Neural cell (in vitro differentiated cells): Measurements from ENCODE around the gene ZNF276. TPM values are rescaled to one million over a fixed set of nuclear protein-coding genes. Genes with fewer than 3 reads are reported as not detected.

ENCODE experiments used
- H2AFZ ChIP-seq: fragments of 200-600, 300-800 bp; sonication (generic), shearing (Covaris generic); 2 replicates; pipeline ENCODE4 v1.6.0; 2014; ENCODE audit warnings: low read depth, mild to moderate bottlenecking, antibody characterized with exemption, low read length, moderate library complexity
- H3F3A ChIP-seq: fragments of 200-600 bp; shearing (Covaris generic); 2 replicates; pipeline ENCODE4 v1.6.1; 2016; ENCODE audit warnings: mild to moderate bottlenecking, moderate library complexity, mixed read lengths, antibody characterized with exemption, low read length; ENCODE audit not compliant: insufficient read depth, poor library complexity, severe bottlenecking
- H3K27ac ChIP-seq: fragments of 200-600, 300-800 bp; sonication (generic), shearing (Covaris generic); 2 replicates; pipeline ENCODE4 v1.5.1; 2014; ENCODE audit warnings: mild to moderate bottlenecking, low read length, moderate library complexity
- H3K27me3 ChIP-seq: fragments of 300-800, 200-600 bp; sonication (generic), shearing (Covaris generic); 2 replicates; pipeline ENCODE4 v1.6.0; 2014; ENCODE audit warnings: mild to moderate bottlenecking, low read depth, low read length, moderate library complexity; ENCODE audit not compliant: insufficient read depth
- H3K36me3 ChIP-seq: fragments of 300-800, 200-600 bp; sonication (generic), shearing (Covaris generic); 2 replicates; pipeline ENCODE4 v1.5.1; 2014; ENCODE audit warnings: mild to moderate bottlenecking, antibody characterized with exemption, low read length, moderate library complexity; ENCODE audit not compliant: insufficient read depth
- H3K4me2 ChIP-seq: fragments of 300-800, 200-600 bp; sonication (generic), shearing (Covaris generic); 2 replicates; pipeline ENCODE4 v1.6.0; 2014; ENCODE audit warnings: mild to moderate bottlenecking, low read length
- H3K4me3 ChIP-seq: fragments of 300-800, 200-600 bp; sonication (generic), shearing (Covaris generic); 2 replicates; pipeline ENCODE4 v1.5.1; 2014; ENCODE audit warnings: mild to moderate bottlenecking, low read length, moderate library complexity
- H3K79me2 ChIP-seq: fragments of 200-600 bp; shearing (Covaris generic); replicated peaks from 2 replicates; pipeline ENCODE4 v1.6.0; 2014; ENCODE audit warnings: mild to moderate bottlenecking, low read length, moderate library complexity; ENCODE audit not compliant: insufficient read depth
- H3K9ac ChIP-seq: fragments of 300-800, 200-600 bp; sonication (generic), shearing (Covaris generic); 2 replicates; pipeline ENCODE4 v1.6.1; 2016; ENCODE audit warnings: mild to moderate bottlenecking, low read length, mixed read lengths
- H3K9me2 ChIP-seq: fragments of 200-600 bp; shearing (Covaris generic); 2 replicates; pipeline ENCODE4 v1.6.1; 2016; ENCODE audit warnings: mild to moderate bottlenecking, low read length, mixed read lengths; ENCODE audit not compliant: insufficient read depth
- H3K9me3 ChIP-seq: fragments of 200-600, 300-800 bp; sonication (generic), shearing (Covaris generic); 2 replicates; pipeline ENCODE4 v1.6.1; 2016; ENCODE audit warnings: mild to moderate bottlenecking, mixed run types, low read length, moderate library complexity, mixed read lengths
- H4K20me1 ChIP-seq: fragments of 200-600 bp; shearing (Covaris generic); 2 replicates; pipeline ENCODE4 v1.6.1; 2016; ENCODE audit warnings: mild to moderate bottlenecking, mixed run types; ENCODE audit not compliant: insufficient read depth
- EP300 ChIP-seq: fragments of 450-650 bp; conservative IDR thresholded peaks from 2 replicates; pipeline ENCODE4 v1.6.1; 2014; ENCODE audit warnings: antibody characterized with exemption, mild to moderate bottlenecking, moderate library complexity; ENCODE audit not compliant: poor library complexity, severe bottlenecking
- EZH2 ChIP-seq: fragments of 200-600, 300-800 bp; shearing (Covaris generic), sonication (generic); IDR thresholded peaks from 2 replicates; pipeline ENCODE4 v1.6.1; 2014; ENCODE audit warnings: antibody characterized with exemption, low read length, borderline replicate concordance, mild to moderate bottlenecking; ENCODE audit not compliant: insufficient read depth, poor library complexity, severe bottlenecking
- MXI1 ChIP-seq: fragments of 450-650 bp; conservative IDR thresholded peaks from 2 replicates; pipeline ENCODE4 v1.6.1; 2014; ENCODE audit warnings: antibody characterized with exemption, mild to moderate bottlenecking; ENCODE audit not compliant: poor library complexity, severe bottlenecking
- POLR2AphosphoS5 ChIP-seq: IDR thresholded peaks from 2 replicates; pipeline ENCODE4 v1.6.1; 2012
- RAD21 ChIP-seq: fragments of 450-650 bp; conservative IDR thresholded peaks from 2 replicates; pipeline ENCODE4 v1.6.1; 2014; ENCODE audit warnings: antibody characterized with exemption, mild to moderate bottlenecking, moderate library complexity
- SMC3 ChIP-seq: fragments of 450-650 bp; conservative IDR thresholded peaks from 2 replicates; pipeline ENCODE4 v1.6.1; 2014; ENCODE audit warnings: antibody characterized with exemption, mild to moderate bottlenecking, moderate library complexity; ENCODE audit not compliant: poor library complexity
- TAF1 ChIP-seq: IDR thresholded peaks from 2 replicates; pipeline ENCODE4 v1.6.1; 2012; ENCODE audit warnings: low read depth
- polyA plus RNA-seq: library from polyadenylated mRNA; depleted of rRNA; stranded (reverse); fragments of >200 nt; gene quantifications from 2 replicates; pipeline ENCODE4 v1.2.3, GENCODE V29; 2014
- TF ChIP-seq, protein P1 (sequence below): IDR thresholded peaks from 2 replicates; pipeline ENCODE4 v1.6.1; 2012; ENCODE audit warnings: borderline replicate concordance
- TF ChIP-seq, protein P2 (sequence below): fragments of 450-650 bp; IDR thresholded peaks from 2 replicates; pipeline ENCODE4 v1.5.1; 2014; ENCODE audit warnings: antibody characterized with exemption, mild to moderate bottlenecking, moderate library complexity; ENCODE audit not compliant: poor library complexity, severe bottlenecking

The ZNF276 gene
- polyA plus RNA-seq, 1 donor from 2014 or later: 35.4 TPM

DNA sequence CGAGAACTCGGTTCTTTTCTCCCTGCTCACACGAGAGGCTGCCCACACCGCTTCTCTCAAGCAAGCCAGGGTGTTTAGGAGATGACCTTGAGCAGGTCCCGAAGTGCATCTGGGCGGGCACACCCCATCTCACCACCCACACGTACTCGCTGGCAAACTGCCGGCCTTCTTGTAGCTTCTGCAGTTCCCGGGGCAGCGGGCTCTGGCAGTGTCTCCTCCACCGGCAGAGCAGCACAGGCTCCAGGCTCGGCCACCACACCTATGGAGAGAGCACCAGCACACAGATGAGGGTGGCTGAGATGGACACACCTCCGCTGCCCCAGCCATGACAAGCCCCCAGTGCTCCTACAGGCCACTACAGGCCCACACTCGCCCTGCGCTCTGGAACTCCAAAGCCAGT lies 23.5 kb downstream of the ZNF276 start:
- Histone ChIP-seq H3K4me2 (no peak overlapping the region), H3K36me3 (no peaks in the 10 kb centered on the region)
- no peak for TF ChIP-seq POLR2AphosphoS5
- TF ChIP-seq, protein P1, sequence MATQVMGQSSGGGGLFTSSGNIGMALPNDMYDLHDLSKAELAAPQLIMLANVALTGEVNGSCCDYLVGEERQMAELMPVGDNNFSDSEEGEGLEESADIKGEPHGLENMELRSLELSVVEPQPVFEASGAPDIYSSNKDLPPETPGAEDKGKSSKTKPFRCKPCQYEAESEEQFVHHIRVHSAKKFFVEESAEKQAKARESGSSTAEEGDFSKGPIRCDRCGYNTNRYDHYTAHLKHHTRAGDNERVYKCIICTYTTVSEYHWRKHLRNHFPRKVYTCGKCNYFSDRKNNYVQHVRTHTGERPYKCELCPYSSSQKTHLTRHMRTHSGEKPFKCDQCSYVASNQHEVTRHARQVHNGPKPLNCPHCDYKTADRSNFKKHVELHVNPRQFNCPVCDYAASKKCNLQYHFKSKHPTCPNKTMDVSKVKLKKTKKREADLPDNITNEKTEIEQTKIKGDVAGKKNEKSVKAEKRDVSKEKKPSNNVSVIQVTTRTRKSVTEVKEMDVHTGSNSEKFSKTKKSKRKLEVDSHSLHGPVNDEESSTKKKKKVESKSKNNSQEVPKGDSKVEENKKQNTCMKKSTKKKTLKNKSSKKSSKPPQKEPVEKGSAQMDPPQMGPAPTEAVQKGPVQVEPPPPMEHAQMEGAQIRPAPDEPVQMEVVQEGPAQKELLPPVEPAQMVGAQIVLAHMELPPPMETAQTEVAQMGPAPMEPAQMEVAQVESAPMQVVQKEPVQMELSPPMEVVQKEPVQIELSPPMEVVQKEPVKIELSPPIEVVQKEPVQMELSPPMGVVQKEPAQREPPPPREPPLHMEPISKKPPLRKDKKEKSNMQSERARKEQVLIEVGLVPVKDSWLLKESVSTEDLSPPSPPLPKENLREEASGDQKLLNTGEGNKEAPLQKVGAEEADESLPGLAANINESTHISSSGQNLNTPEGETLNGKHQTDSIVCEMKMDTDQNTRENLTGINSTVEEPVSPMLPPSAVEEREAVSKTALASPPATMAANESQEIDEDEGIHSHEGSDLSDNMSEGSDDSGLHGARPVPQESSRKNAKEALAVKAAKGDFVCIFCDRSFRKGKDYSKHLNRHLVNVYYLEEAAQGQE: no peak
- TF ChIP-seq, protein P2, sequence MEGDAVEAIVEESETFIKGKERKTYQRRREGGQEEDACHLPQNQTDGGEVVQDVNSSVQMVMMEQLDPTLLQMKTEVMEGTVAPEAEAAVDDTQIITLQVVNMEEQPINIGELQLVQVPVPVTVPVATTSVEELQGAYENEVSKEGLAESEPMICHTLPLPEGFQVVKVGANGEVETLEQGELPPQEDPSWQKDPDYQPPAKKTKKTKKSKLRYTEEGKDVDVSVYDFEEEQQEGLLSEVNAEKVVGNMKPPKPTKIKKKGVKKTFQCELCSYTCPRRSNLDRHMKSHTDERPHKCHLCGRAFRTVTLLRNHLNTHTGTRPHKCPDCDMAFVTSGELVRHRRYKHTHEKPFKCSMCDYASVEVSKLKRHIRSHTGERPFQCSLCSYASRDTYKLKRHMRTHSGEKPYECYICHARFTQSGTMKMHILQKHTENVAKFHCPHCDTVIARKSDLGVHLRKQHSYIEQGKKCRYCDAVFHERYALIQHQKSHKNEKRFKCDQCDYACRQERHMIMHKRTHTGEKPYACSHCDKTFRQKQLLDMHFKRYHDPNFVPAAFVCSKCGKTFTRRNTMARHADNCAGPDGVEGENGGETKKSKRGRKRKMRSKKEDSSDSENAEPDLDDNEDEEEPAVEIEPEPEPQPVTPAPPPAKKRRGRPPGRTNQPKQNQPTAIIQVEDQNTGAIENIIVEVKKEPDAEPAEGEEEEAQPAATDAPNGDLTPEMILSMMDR: no peak
- no peak for TF ChIP-seq TAF1
- TF ChIP-seq SMC3: no peak
- TF ChIP-seq EZH2: no peak
- TF ChIP-seq MXI1: no peak
- no peak for TF ChIP-seq RAD21
- TF ChIP-seq EP300: no peak

DNA sequence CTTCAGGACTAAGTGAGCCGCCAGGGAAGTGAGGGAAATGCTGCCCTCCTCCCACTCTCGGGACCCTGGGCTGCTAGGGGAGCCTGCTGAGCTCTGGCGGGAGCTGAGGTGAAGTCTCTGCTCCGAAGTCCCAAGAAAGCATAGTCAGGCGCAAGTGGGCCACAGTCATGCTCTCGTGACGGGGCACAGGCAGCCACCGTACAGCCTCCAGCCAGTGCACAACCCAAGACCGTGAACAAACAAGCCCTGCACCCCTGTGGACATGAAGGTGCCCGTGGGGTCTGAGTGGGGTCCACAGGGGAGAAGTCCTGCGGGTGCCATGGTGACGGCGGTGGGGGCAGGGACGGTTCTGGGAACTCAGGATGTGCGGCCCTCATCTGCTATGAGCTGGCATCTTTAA lies 24.7 kb downstream of the ZNF276 start:
- Histone ChIP-seq H3K36me3 (no peaks in the 10 kb centered on the region), H3F3A (no peaks in the 10 kb centered on the region), H3K79me2 (no peaks in the 10 kb centered on the region), H3K9me2 (no peaks in the 10 kb centered on the region), H3K27ac (no peak overlapping the region), H4K20me1 (no peaks in the 10 kb centered on the region), H3K4me2 (no peak overlapping the region), H3K9me3 (no peaks in the 10 kb centered on the region), H2AFZ (no peak overlapping the region), H3K4me3 (no peak overlapping the region), H3K9ac (no peak overlapping the region), H3K27me3 (no peaks in the 10 kb centered on the region)
- TF ChIP-seq, protein P2: no peak
- TF ChIP-seq SMC3: no peak
- TF ChIP-seq, protein P1: no peak
- no peak for TF ChIP-seq POLR2AphosphoS5
- no peak for TF ChIP-seq EP300

More for the DNA sequence above, 23.5 kb downstream of the ZNF276 start:
- Histone ChIP-seq H3K27ac (no peak overlapping the region), H3K27me3 (no peaks in the 10 kb centered on the region), H3K79me2 (no peaks in the 10 kb centered on the region), H2AFZ (no peak overlapping the region), H3K9me2 (no peaks in the 10 kb centered on the region), H3K4me3 (no peak overlapping the region), H3F3A (no peaks in the 10 kb centered on the region), H4K20me1 (no peaks in the 10 kb centered on the region), H3K9me3 (no peaks in the 10 kb centered on the region), H3K9ac (no peak overlapping the region)
